ENCODE results near the gene PTPRQ.
A peak's percentile ranks its signal among the peaks of the same experiment; 100 is the strongest.
"Not testable (repeated sequence)": the region's sequence is repeated elsewhere in the genome, so short reads cannot be mapped to it uniquely, and the experiment has no call there.

PTPRQ gene

DNA sequence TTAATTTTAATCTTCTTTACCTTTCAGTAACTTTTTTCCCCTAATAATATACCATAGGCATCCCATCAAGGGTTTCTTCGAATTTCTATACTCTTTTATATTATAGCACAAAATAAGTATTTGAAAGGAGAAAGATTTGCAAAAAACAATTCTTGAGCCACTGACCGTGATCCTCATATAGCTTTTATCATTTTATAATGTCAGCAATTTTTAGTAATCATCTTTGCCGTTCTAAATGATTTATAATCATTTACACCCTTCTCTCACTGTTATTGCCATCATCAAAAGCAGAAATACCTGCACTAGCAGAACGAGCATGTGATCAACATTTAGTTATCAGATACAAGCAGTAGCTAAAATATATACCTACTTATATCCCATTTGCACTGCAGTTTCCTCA is 16.9 kb downstream of the PTPRQ start:
- no peak overlapping the region for H3K4me3 ChIP-seq (ENCODE audit: low read length)
- no peak for DNase-seq (ENCODE audit: low read depth, low spot score)

DNA sequence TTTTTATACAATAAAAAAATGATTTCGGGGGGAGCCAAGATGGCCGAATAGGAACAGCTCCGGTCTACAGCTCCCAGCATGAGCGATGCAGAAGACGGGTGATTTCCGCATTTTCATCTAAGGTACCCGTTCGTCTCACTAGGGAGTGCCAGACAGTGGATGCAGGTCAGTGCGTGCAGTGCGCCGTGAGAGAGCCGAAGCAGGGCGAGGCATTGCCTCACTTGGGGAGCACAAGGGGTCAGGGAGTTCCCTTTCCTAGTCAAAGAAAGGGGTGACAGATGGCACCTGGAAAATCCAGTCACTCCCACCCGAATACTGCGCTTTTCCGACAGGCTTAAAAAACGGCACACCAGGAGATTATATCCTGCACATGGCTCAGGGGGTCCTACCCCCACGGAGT is 17.8 kb downstream of the PTPRQ start:
- not testable (repeated sequence) for DNase-seq (ENCODE audit: low read depth, low spot score); H3K4me3 ChIP-seq (ENCODE audit: low read length)

DNA sequence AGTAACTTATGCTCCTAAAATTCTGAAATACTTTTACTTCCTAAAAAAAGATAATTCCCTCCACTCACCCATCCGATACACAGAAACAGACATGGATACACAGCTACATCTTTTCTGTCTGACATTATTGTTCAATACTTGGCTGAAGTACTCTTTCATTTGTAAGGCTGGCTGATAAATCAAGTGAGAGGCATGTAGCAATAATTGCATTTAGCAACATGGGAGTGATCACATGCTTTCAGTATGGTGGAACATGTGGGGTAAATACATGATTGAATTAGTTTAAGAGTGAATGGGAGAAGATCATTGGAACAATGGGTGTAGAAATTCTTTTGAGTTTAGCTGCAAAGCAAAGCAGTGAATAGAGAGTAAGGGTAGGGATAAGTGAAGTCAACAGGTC is 25.6 kb downstream of the PTPRQ start:
- DNase-seq (ENCODE audit: low read depth, low spot score): no peak
- no peak overlapping the region for H3K4me3 ChIP-seq (ENCODE audit: low read length)

DNA sequence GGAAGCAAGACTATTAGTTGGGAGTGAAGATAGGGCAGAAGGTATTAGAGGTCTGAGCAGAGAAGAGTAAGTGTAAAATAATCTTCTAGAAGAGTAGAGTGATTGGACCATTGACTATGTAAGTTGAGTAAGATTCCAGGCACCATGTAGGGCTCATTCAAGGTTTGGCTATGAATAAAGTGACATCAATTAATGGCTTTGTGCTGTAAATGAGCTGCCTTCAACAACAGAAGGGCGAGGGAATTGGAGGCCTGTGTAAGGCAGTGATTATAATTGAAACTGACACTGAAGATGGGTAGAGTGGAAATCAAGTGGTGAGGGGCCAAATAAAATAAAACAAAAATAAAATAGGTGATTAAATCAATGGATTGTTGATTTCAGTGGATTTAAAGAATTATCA is 26.4 kb downstream of the PTPRQ start:
- no peak overlapping the region for H3K4me3 ChIP-seq (ENCODE audit: low read length)
- no peak for DNase-seq (ENCODE audit: low read depth, low spot score)

DNA sequence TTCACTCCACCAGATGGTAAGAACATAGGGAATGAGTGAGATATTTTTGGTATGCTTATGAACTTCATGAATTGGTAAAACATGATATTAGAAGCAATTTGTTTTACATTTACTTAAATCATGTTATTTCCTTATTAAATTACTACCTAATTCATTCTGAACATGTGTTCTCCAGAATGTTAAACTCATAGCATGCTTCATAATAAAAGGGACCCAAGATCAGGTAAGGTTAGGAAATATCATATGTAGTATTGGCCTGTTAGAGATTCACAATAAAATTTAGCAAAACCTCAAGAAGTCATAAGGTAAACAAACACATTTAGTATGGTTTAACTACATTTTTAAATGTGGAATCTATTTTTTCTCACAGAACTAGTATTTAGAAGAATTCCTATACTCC is 28.2 kb downstream of the PTPRQ start:
- H3K4me3 ChIP-seq (ENCODE audit: low read length): no peak overlapping the region
- DNase-seq (ENCODE audit: low read depth, low spot score): no peak

DNA sequence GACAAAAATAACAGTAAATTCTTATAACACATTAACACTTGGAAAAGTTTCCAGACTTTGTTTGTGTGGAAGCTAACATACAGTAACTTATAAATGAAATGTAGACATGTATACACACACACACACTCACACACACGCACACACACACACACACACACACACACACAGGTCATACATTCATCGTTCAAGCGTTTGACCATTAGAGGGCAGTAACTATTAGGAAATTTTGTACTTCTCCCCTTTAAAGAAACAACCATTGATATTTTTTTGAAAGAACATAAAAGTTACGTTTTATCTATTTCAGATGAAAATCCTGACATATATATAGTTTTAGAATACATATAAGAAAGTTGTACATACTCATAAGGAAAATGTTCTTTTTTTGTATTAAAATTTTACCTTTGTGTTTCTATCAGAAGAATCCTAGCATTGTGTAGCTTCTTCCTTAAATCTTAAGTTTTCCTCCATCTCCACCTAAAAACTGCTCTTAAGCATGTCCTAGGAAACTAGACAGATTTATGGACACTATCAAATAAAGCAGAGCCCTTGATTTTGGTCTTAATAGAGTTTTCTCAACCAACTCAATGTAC is 29.0 kb downstream of the PTPRQ start:
- H3K4me3 ChIP-seq (ENCODE audit: low read length): no peak overlapping the region
- peak; percentile 35 for DNase-seq (ENCODE audit: low read depth, low spot score)

DNA sequence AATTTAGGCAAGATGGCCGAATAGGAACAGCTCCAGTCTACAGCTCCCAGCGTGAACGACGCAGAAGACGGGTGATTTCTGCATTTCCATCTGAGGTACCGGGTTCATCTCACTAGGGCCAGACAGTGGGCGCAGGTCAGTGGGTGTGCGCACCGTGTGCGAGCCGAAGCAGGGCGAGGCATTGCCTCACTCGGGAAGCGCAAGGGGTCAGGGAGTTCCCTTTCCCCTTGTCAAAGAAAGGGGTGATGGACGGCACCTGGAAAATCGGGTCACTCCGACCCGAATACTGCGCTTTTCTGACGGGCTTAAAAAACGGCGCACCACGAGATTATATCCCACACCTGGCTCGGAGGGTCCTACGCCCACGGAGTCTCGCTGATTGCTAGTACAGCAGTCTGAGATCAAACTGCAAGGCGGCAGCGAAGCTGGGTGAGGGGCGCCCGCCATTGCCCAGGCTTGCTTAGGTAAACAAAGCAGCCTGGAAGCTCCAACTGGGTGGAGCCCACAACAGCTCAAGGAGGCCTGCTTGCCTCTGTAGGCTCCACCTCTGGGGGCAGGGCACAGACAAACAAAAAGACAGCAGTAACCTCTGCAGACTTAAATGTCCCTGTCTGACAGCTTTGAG is 33.6 kb downstream of the PTPRQ start:
- DNase-seq (ENCODE audit: low read depth, low spot score); H3K4me3 ChIP-seq (ENCODE audit: low read length): not testable (repeated sequence)

DNA sequence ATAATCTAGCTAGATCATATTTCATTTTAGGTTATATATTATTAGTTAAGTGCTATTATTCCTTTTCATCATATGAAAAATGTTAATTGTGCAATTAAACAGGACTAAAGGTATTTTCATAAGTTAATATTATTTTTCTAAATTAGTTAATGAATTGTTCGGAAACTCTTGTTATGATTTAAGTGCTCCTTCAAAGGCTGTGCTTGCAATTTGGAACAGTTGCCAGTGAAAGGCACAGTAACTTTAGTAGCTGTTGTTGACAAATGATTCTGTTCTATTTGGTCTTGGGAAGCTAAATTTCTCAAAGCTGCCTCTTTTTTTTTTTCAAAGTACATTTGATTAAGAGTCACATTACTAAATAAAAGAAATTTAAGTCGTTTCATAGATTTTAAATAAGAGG is 40.7 kb downstream of the PTPRQ start:
- H3K4me3 ChIP-seq (ENCODE audit: low read length): no peak overlapping the region
- no peak for DNase-seq (ENCODE audit: low read depth, low spot score)

DNA sequence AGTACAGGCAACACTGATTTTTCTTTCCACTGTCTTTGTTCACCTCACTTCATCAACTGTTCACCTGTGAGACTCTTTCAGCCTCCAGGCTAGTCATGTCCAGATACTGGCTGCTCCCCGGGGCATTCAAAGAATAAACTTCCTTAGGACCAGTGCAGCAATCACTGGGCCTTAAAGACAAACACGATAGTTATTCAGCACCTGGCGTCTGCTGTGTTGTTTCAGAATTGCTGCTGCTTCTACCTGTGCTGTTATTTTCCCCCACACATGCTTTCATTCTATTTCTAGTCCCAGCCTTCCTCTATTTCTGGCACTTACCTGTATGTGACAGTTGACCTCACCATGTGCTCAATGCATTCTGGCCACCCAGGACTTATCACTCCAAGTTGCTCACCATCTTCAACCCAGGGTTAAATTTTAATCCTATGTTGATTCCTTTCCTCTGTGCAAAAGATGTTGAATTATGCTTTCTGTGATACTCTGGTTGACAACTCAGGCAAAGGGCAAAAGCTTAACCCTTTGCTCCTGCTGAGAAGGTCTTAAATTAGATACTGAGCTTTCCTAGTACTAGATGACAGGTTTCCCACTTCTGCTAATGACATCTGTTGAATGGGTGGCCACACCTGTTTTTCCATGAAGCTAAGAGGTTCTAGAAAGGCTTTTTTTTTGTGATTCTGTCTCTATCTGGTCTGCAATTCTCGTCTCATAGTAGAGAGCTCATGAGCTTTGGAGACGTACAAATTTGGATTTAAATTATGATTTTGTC is 41.4 kb downstream of the PTPRQ start:
- no peak for DNase-seq (ENCODE audit: low read depth, low spot score)
- H3K4me3 ChIP-seq (ENCODE audit: low read length): no peak overlapping the region

DNA sequence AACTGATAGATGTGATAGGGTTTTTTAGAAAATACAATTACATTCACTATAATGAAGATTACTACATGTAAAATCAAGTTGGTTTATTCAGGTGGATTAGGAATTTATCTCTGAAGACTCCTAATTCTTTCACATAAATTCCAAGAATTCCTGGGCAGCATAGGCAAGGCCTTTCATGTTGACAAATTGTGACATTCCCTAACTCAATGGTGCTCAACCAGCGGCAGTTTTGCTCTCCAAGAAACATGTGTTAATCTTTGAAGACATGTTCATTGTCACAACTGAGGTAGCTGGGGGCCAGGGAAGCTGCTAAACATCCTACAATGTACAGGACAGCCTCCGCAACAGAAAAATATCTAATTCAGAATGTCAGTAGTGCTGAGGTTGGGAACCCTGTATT is 46.3 kb downstream of the PTPRQ start:
- no peak for DNase-seq (ENCODE audit: low read depth, low spot score)
- no peak overlapping the region for H3K4me3 ChIP-seq (ENCODE audit: low read length)

DNA sequence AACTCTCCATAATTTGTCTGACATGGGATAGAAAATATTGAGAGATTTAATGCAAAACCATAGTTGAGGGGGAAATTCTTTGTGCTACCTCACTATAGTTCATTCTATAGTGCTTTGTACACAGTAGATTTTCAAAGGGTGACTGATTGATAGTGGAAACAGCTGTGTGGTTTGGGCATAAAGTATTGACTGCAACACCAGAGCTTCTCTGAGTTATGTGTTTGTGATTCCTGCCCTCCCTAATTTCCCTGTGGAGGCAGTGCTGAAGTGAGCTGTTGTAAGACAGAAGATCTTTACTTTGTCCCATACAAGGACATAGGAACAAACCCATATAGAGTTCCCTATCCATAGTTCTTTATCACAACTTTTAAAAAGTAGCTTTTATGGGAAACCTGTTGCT is 47.1 kb downstream of the PTPRQ start:
- DNase-seq (ENCODE audit: low read depth, low spot score): no peak
- H3K4me3 ChIP-seq (ENCODE audit: low read length): no peak overlapping the region

DNA sequence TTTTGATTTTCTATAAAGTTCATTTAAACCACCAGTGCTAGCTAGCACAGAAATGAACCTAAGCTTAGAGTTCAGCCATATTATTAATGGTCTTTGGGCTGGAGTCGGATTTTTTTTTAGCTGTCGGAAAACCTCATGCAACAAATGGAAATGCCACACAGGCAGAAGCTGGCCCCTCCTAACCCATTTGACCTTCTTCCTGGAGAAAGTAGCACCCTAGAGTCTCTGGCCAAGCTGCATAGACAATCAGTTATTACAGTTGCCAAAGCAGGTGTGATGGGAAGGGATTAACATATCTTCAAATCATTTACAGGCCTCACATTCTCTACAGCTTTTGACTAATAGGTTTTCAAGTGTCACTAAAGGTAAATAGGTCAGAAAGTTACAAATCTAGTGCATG is 49.4 kb downstream of the PTPRQ start:
- no peak overlapping the region for H3K4me3 ChIP-seq (ENCODE audit: low read length)
- DNase-seq (ENCODE audit: low read depth, low spot score): no peak

DNA sequence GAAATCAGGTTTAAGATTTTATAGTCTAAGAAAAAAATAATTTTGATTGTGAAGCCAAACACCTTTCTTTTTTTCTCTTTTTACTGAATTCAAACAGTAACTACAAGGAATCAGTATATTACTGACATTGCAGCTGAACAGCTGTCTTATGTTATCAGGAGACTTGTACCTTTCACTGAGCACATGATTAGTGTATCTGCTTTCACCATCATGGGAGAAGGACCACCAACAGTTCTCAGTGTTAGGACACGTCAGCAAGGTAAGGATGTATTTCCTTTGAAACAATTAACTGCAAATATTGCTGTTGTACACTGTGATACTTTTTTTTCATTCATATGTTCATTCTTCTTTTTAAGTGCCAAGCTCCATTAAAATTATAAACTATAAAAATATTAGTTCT is 50.8 kb downstream of the PTPRQ start:
- no peak overlapping the region for H3K4me3 ChIP-seq (ENCODE audit: low read length)
- DNase-seq (ENCODE audit: low read depth, low spot score): no peak

DNA sequence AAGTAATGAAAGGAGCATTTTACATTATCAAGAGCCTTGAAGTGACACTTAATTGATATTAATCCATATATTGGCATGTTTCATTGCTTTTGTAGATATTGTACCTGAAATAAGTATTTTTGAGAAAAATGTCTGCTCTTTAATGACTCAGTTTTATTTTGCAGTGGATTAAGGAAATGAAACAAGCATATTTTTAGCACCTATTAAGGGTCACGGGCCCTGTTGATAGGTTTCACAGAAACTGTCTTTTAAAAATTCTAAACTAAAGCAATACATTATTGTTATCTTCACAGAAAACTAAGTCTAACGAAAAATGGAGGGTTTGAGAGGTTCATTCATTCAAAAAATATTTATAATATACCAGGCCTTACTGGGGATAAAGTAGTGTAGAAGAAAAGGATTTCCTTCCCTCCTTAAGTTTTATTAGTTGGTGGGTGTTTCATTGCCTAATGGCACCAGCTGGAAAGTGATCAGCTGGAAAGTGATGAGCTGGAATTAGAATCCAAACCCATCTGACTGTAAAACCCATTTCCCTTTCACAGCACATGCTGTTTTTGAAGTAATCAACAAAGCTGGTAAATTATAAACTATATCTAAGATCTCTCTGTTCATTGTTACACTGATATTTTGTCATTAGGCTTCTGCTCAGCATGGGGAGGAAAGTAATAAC is 54.2 kb downstream of the PTPRQ start:
- DNase-seq (ENCODE audit: low read depth, low spot score): no peak
- H3K4me3 ChIP-seq (ENCODE audit: low read length): no peak overlapping the region

DNA sequence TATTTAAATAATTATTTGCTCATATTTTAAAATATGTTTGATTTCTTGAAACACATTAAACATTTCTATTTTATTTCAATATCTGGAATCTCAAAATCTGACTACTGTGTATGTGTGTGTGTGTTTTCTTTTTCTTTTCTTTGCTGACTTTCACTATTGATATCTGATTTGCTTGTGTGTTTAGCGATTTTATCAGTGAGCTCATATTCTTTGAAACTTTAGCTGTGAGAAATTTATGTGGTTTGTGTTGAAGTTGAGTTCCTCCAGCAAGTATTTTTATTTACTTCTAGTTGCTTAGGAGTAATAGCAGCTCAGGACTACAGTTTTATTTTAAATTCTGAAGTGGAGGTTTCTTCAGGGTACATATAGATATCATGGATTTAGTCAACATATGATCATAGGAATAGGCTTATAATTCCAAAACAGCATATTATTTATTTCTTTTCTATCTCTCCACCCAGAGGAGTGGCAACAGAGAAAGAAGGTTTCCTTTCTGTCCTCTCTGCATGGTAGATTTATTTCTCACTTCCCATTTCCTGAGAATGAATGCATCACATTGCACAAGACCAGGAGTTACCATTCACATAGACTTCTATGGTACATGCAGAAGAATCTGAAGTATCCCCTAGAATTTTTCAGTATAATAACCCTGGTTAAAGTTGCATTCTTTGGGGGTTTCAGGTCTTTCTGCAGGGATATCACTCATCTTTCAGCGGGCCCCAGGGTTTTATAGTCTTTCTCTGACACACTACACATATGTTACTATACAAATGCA is 60.5 kb downstream of the PTPRQ start:
- H3K4me3 ChIP-seq (ENCODE audit: low read length): no peak overlapping the region
- no peak for DNase-seq (ENCODE audit: low read depth, low spot score)

DNA sequence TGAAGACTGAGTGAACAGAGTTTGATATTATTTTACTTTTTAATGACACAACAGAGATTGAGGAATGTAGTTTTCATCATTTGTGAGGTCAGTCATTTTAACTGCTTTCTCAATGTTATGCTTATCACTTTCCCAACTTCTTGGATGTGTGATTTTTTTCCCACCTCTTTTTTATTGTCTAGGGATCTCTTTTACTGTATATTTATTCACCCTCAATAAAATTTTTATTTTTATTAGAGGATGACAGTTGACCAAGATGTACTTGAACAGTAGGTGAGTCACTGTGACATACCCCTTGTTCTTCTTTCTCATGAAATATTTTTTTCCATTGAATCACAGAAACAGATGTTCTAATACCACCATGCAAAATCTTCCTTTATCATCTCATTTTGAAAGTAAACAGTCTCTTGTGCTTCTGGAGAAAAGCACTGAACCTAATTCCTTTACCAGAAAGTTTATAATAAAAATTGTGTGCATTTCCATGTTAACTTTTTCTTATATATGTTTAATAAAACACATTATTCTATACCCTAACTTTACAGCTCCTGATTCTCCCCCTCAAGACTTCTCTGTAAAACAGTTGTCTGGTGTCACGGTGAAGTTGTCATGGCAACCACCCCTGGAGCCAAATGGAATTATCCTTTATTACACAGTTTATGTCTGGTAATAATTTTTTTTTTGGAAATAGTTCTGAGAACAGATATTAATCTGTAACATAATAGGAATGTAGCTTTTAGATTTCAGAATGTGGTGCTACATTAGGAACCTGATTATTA is 65.9 kb downstream of the PTPRQ start:
- DNase-seq (ENCODE audit: low read depth, low spot score): no peak
- no peak overlapping the region for H3K4me3 ChIP-seq (ENCODE audit: low read length)

DNA sequence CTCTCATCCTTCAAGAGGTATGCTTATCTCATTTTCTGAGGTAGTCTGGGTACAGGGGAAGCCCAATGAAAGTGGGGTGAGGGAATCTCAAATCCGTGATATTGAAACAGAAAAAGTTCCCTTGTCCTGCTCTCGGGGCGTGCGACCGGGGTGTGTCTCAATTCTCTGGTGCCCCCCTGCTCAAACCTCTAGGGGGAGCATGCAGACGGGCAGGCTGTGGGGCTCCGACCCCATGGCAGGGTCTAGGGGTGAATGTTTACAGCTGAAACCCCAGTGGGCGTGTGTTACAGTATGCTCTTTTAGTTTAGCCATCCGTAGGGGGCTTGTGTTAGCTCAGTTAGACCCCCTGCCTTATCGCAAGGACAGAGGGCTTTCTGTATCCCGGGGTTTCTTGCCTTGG is 68.7 kb downstream of the PTPRQ start:
- no peak overlapping the region for H3K4me3 ChIP-seq (ENCODE audit: low read length)
- no peak for DNase-seq (ENCODE audit: low read depth, low spot score)

DNA sequence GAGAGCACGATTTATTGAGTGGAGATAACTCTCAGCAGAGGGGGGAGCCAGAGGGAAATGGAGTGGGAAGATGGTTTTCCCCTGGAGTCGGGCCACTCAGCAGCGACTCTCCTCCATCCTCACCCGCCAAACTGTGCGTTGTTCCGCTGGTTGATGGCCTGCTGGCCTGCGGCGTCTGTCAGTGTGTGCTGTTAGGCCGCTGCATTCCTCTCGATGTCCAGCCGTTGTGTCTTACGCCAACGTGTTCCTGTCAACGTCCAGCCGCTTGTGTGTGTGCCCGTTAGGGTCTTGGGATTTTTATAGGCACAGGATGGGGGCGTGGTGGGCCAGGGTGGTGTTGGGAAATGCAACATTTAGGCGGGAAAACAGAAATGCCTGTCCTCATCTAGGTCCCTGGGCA is 69.2 kb downstream of the PTPRQ start:
- no peak overlapping the region for H3K4me3 ChIP-seq (ENCODE audit: low read length)
- no peak for DNase-seq (ENCODE audit: low read depth, low spot score)

DNA sequence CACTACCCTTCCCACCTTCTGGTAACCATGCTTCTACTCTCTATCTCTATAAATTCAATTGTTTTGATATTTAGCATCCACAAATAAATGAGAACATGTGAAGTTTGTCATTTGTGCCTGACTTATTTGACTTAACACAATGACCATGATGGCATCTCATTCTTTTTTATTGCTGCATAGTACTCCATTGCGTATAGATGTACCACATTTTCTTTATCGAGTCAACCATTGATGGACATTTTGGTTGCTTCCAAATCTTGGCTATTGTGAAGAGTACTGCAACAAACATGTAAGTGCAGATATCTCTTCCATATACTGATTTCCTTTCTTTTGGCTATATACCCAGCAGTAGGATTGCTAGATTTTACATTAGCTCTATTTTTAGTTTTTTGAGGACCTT is 73.6 kb downstream of the PTPRQ start:
- H3K4me3 ChIP-seq (ENCODE audit: low read length): no peak overlapping the region
- DNase-seq (ENCODE audit: low read depth, low spot score): no peak
